ENCODE measurements around the gene GABRP. TPM values are rescaled to one million over a fixed set of nuclear protein-coding genes. Genes with fewer than 3 reads are reported as not detected.
A peak's percentile ranks its signal among the peaks of the same experiment; 100 is the strongest.

Gene GABRP
- total RNA-seq, 1 donor from 2014 or later: 0.49 TPM

GRCh38 chr5:170755679-170756456 lies 27.7 kb upstream of the GABRP start:
- TF ChIP-seq, protein P1, sequence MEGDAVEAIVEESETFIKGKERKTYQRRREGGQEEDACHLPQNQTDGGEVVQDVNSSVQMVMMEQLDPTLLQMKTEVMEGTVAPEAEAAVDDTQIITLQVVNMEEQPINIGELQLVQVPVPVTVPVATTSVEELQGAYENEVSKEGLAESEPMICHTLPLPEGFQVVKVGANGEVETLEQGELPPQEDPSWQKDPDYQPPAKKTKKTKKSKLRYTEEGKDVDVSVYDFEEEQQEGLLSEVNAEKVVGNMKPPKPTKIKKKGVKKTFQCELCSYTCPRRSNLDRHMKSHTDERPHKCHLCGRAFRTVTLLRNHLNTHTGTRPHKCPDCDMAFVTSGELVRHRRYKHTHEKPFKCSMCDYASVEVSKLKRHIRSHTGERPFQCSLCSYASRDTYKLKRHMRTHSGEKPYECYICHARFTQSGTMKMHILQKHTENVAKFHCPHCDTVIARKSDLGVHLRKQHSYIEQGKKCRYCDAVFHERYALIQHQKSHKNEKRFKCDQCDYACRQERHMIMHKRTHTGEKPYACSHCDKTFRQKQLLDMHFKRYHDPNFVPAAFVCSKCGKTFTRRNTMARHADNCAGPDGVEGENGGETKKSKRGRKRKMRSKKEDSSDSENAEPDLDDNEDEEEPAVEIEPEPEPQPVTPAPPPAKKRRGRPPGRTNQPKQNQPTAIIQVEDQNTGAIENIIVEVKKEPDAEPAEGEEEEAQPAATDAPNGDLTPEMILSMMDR (IDR thresholded peaks at IDR 0.05; ENCODE audit: borderline replicate concordance): no peak
- no peak overlapping the region for H3K4me3 ChIP-seq
- no peaks in the 10 kb centered on the region for H3K36me3 ChIP-seq
- H3K4me1 ChIP-seq: peaks cover 58% of the 10 kb centered on the region
- DNase-seq: peak; percentile 72
- H3K27ac ChIP-seq (replicated peaks): peak overlapping the region; percentile 93
- no peaks in the 10 kb centered on the region for H3K9me3 ChIP-seq (replicated peaks)
- intact Hi-C loops (cut with micrococcal nuclease): no loop called here
- no peaks in the 10 kb centered on the region for H3K27me3 ChIP-seq (ENCODE audit: low read depth)

- Histone ChIP-seq H3K36me3 (no peaks in the 10 kb centered on the region), H3K4me1 (peaks cover 50% of the 10 kb centered on the region), H3K9me3 (replicated peaks) (no peaks in the 10 kb centered on the region), H3K4me3 (peak overlapping the region; percentile 31), H3K27ac (replicated peaks) (peak overlapping the region; percentile 93), H3K27me3 (ENCODE audit: low read depth) (no peaks in the 10 kb centered on the region)
- intact Hi-C loops (cut with micrococcal nuclease): no loop called here
- no peak for DNase-seq
- TF ChIP-seq, protein P1 (IDR thresholded peaks at IDR 0.05; ENCODE audit: borderline replicate concordance): no peak
These were observed 26.8 kb upstream of the GABRP start for GRCh38 chr5:170756691-170757090.

DNA sequence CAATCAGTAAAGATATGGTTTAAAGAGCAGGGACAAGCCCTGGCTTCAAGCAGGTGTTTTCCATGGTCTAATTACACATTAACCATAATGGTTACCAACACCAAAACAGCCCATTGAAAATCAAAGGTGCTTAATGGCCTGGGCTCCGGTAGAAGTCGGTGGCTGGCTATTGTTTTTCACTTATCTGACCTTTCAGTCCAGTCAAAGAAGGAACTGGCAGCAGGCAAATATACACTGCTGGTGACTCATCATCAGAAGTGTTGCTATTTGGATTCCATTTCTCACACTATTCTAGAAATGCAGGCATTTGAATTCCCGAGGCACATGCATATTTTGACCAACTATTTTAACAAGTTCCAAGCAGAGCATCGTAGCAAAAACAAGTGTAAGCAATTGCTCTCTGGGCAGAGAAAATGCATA lies 26.3 kb upstream of the GABRP start:
- Histone ChIP-seq H3K36me3 (no peaks in the 10 kb centered on the region), H3K4me3 (peak overlapping the region; percentile 31), H3K27me3 (ENCODE audit: low read depth) (no peaks in the 10 kb centered on the region), H3K27ac (replicated peaks) (peak overlapping the region; percentile 93), H3K4me1 (peaks cover 45% of the 10 kb centered on the region), H3K9me3 (replicated peaks) (no peaks in the 10 kb centered on the region)
- intact Hi-C loops (cut with micrococcal nuclease): no loop called here
- no peak for DNase-seq
- TF ChIP-seq, protein P1 (IDR thresholded peaks at IDR 0.05; ENCODE audit: borderline replicate concordance): no peak

DNA sequence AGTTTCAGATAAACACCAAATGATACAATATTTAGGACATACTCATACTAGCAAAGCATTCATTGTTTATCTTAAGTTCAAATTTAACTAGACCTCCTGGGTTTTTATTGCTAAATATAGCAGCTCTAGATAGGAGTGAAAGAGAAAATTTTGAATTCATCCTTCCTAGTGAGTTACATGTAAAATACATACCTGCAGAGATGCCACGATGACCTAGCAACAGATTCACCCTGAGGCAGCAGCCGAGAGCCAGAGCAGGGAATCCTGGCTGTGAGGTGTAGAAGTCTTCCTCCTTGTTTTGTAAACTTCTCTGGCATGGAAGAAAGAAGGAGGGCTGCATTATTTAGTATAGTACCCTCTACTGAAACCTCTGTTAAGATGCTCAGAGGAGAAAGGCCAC lies 25.9 kb upstream of the GABRP start:
- Histone ChIP-seq H3K27ac (replicated peaks) (peak overlapping the region; percentile 93), H3K4me1 (peaks cover 40% of the 10 kb centered on the region), H3K27me3 (ENCODE audit: low read depth) (no peaks in the 10 kb centered on the region), H3K4me3 (no peak overlapping the region), H3K9me3 (replicated peaks) (no peaks in the 10 kb centered on the region), H3K36me3 (no peaks in the 10 kb centered on the region)
- no peak for DNase-seq
- TF ChIP-seq, protein P1 (IDR thresholded peaks at IDR 0.05; ENCODE audit: borderline replicate concordance): no peak
- intact Hi-C loops (cut with micrococcal nuclease): no loop called here

DNA sequence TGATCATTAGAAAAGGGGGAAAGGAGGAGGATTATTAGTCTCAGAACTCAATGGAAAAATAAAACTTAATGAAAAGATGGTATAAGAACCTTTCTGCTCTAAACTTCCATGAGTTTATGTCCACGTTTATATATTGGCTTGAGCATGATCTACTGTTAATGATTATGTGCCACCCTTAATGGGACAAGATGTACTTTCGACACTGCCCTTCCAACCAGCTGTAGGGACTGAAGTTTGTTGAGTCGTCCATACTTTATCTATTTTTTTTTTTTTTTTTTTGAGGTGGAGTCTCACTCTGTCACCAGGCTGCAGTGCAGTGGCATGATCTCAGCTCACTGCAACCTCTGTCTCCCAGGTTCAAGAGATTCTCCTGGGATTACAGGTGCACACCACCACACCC lies 25.0 kb upstream of the GABRP start:
- no peak for DNase-seq
- Histone ChIP-seq H3K4me1 (peaks cover 37% of the 10 kb centered on the region), H3K36me3 (no peaks in the 10 kb centered on the region), H3K27me3 (ENCODE audit: low read depth) (no peaks in the 10 kb centered on the region), H3K27ac (replicated peaks) (peak overlapping the region; percentile 93), H3K9me3 (replicated peaks) (no peaks in the 10 kb centered on the region), H3K4me3 (no peak overlapping the region)
- intact Hi-C loops (cut with micrococcal nuclease): no loop called here
- TF ChIP-seq, protein P1 (IDR thresholded peaks at IDR 0.05; ENCODE audit: borderline replicate concordance): no peak

Measured in left ventricle myocardium inferior (tissue), 1 donor.